ENCODE data around the gene LIPA.

The LIPA gene

DNA sequence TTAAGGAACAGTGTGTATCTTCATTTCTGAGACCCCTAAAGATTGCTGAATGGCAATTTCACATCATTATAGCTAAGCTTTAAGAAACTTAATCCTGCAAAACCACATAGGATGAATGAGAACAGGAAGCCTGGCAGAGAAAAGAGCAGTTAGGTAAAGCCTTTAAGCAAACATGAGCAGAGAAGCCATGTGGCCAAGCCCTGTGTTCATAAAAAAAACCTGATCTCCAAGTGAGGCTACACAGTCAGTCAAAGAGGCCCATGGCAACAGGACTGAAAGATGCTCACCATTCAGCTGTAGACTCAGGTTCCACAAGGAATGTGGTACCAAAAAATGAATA, 9.3 kb downstream of the LIPA start:
- H3K27me3 ChIP-seq (ENCODE audit: control insufficient read depth in 1 of 2, insufficient read depth in 2 of 2, low read length in 2 of 2): no peaks in the 10 kb centered on the region
- peaks cover 9 to 13% of the 10 kb centered on the region in 2 donors for H3K36me3 ChIP-seq (ENCODE audit: control insufficient read depth in 1 of 2, insufficient read depth in 2 of 2, low read length in 2 of 2)
- H3K27ac ChIP-seq (ENCODE audit: low read depth, low read length): no peak overlapping the region
- H3K9me3 ChIP-seq (ENCODE audit: control insufficient read depth in 1 of 2, low read length in 2 of 2): no peaks in the 10 kb centered on the region
- peaks cover 20 to 26% of the 10 kb centered on the region in 2 donors for H3K4me1 ChIP-seq (ENCODE audit: control insufficient read depth in 1 of 2, insufficient read depth in 2 of 2, low read length in 2 of 2)
- H3K4me3 ChIP-seq (ENCODE audit: low read depth in 1 of 2, low read length in 2 of 2): peak overlapping the region in 1 of 2 donors; percentile 3
- H3K9ac ChIP-seq (ENCODE audit: low read depth in 1 of 2, low read length in 2 of 2): no peak overlapping the region

DNA sequence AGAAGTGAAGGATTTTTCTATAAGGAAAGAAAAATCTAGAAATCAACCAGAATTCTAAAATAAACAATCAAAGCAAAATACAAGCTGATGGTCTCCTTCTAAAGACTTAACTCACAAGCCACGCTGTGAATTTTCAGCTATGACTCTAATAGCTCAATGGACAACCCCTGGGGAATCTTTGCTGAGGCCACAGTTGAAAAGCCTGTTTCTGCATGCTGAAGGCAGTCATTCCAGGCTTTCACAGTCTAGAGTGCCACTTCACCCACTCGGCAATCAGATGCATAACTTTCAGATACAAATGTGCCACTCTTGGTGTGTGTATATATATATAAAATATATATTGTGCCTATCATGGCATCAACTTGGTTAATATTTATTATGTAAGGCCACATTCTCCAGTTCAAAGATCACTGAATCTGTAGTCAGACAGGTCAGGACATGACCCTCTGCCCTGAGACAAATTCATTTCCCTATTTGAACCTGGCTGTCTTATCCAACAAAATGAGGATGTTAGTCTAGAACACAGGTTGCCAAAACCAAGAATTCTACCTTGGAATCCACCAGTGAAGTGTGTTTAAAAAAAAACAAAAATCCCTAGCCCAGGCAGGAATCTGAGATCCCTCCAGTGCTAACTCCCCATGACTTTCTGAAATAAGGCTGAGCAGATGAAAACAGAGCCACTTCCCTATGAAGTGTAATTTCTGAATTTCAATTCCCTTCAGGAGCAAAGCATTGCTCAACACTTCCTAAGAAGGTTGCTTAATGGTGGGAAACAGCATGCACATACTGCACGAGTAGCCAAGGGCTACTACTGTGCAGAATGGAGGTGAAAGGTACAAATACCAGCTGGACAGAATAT, 9.9 kb downstream of the LIPA start:
- no peaks in the 10 kb centered on the region for H3K27me3 ChIP-seq (ENCODE audit: control insufficient read depth in 1 of 2, insufficient read depth in 2 of 2, low read length in 2 of 2)
- peaks cover 9 to 13% of the 10 kb centered on the region in 2 donors for H3K36me3 ChIP-seq (ENCODE audit: control insufficient read depth in 1 of 2, insufficient read depth in 2 of 2, low read length in 2 of 2)
- H3K4me1 ChIP-seq (ENCODE audit: control insufficient read depth in 1 of 2, insufficient read depth in 2 of 2, low read length in 2 of 2): peaks cover 20 to 26% of the 10 kb centered on the region in 2 donors
- no peak overlapping the region for H3K9ac ChIP-seq (ENCODE audit: low read depth in 1 of 2, low read length in 2 of 2)
- no peaks in the 10 kb centered on the region for H3K9me3 ChIP-seq (ENCODE audit: control insufficient read depth in 1 of 2, low read length in 2 of 2)
- H3K4me3 ChIP-seq (ENCODE audit: low read depth in 1 of 2, low read length in 2 of 2): peak overlapping the region in 1 of 2 donors; percentile 3
- H3K27ac ChIP-seq (ENCODE audit: low read depth, low read length): no peak overlapping the region

DNA sequence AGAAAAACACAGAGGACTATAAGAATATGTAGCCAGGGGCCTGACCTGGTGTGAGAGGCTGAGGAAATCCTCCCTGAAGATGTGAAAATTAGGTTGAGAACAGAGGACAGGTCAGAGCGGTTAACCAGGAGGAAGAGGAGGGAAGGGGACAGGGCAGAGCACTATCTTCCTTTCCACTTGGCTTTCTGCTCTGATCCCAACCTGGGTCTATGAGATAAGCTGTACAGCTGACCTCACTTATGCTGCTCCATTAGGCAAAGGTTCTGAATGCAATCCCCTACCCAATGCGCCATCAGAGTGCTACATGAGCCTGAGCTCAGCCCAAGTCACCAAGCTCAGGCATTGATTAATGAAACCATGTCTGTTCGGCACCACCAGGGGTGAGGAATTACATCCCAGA, 10.5 kb downstream of the LIPA start:
- Histone ChIP-seq H3K9me3 (ENCODE audit: control insufficient read depth in 1 of 2, low read length in 2 of 2) (no peaks in the 10 kb centered on the region), H3K36me3 (ENCODE audit: control insufficient read depth in 1 of 2, insufficient read depth in 2 of 2, low read length in 2 of 2) (peaks cover 9 to 13% of the 10 kb centered on the region in 2 donors), H3K27ac (ENCODE audit: low read depth, low read length) (no peak overlapping the region), H3K27me3 (ENCODE audit: control insufficient read depth in 1 of 2, insufficient read depth in 2 of 2, low read length in 2 of 2) (no peaks in the 10 kb centered on the region), H3K4me3 (ENCODE audit: low read depth in 1 of 2, low read length in 2 of 2) (no peak overlapping the region), H3K4me1 (ENCODE audit: control insufficient read depth in 1 of 2, insufficient read depth in 2 of 2, low read length in 2 of 2) (peaks cover 20 to 26% of the 10 kb centered on the region in 2 donors), H3K9ac (ENCODE audit: low read depth in 1 of 2, low read length in 2 of 2) (no peak overlapping the region)

DNA sequence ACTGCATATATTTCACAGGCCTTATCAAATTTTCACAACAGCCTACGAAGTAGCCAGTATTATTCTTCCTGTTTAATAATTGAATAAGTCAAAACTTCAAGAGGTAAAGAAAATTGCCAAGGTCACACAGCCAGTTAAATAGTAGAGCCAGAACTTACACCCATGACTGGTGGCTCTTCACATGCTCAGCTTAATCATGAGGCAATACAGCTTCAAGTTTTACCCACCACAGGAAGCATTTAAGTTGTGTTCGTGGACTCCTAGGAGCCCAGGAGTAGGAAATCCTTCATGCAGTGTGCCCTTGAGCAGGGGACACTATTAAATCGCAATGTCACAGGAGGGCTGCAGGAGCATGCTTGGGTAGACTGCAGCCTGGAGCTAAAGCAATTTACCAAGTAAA, 11.1 kb downstream of the LIPA start:
- Histone ChIP-seq H3K27me3 (ENCODE audit: control insufficient read depth in 1 of 2, insufficient read depth in 2 of 2, low read length in 2 of 2) (no peaks in the 10 kb centered on the region), H3K9ac (ENCODE audit: low read depth in 1 of 2, low read length in 2 of 2) (no peak overlapping the region), H3K9me3 (ENCODE audit: control insufficient read depth in 1 of 2, low read length in 2 of 2) (no peaks in the 10 kb centered on the region), H3K4me3 (ENCODE audit: low read depth in 1 of 2, low read length in 2 of 2) (no peak overlapping the region), H3K4me1 (ENCODE audit: control insufficient read depth in 1 of 2, insufficient read depth in 2 of 2, low read length in 2 of 2) (peaks cover 20 to 26% of the 10 kb centered on the region in 2 donors), H3K36me3 (ENCODE audit: control insufficient read depth in 1 of 2, insufficient read depth in 2 of 2, low read length in 2 of 2) (peaks cover 9 to 13% of the 10 kb centered on the region in 2 donors), H3K27ac (ENCODE audit: low read depth, low read length) (no peak overlapping the region)

DNA sequence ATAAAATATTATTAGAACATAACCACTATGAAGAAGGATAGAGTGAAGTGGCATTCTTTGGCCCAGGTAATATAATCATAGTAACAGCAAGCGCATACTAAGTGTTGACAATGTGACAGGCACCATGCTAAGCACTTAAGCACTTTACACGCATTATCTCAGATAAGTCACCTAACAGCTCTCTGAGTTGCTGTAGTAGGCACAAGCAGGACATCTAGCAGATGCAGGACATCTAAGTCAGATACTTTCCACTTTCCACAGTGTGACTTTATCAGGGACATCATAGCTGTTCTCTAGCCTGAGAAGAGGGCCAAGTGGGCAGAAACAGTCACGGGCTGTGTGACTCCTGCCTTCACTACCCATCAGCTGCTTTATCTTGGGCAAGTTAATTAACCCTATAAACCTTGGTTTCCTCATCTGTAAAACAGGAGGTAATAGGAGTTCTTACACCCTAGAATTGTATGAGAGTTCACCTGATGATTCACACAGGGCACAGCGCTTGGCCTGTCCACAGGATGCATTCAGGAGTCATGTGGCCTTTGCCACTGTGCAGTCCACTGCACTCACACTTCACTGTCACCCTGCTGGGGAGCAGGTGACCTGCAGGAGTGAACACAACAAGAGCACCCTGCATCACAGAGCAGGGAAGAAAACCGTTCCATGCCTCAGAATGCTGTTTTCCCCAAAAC, 12.5 kb downstream of the LIPA start:
- Histone ChIP-seq H3K4me1 (ENCODE audit: control insufficient read depth in 1 of 2, insufficient read depth in 2 of 2, low read length in 2 of 2) (peaks cover 20 to 26% of the 10 kb centered on the region in 2 donors), H3K36me3 (ENCODE audit: control insufficient read depth in 1 of 2, insufficient read depth in 2 of 2, low read length in 2 of 2) (peaks cover 16 to 24% of the 10 kb centered on the region in 2 donors), H3K9me3 (ENCODE audit: control insufficient read depth in 1 of 2, low read length in 2 of 2) (no peaks in the 10 kb centered on the region), H3K4me3 (ENCODE audit: low read depth in 1 of 2, low read length in 2 of 2) (no peak overlapping the region), H3K27ac (ENCODE audit: low read depth, low read length) (no peak overlapping the region), H3K9ac (ENCODE audit: low read depth in 1 of 2, low read length in 2 of 2) (no peak overlapping the region), H3K27me3 (ENCODE audit: control insufficient read depth in 1 of 2, insufficient read depth in 2 of 2, low read length in 2 of 2) (no peaks in the 10 kb centered on the region)

DNA sequence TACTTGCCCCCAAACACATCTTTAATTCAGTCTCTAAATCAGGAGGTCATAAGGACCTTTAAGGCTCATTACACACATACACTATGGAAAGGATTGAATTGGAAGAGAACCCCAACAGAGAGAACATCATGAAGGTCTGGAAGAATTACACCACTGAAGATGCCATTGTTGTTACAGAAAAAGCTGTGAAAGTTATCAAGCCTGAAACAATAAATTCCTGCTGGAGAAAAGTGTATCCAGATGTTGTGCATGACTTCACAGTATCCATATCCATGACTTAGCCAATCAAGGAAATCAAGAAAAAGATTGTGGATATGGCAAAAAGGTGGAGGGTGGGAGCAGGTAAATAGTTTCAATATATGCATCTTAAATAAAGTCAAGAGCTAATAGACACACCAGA, 13.7 kb downstream of the LIPA start:
- Histone ChIP-seq H3K4me3 (ENCODE audit: low read depth in 1 of 2, low read length in 2 of 2) (no peak overlapping the region), H3K9me3 (ENCODE audit: control insufficient read depth in 1 of 2, low read length in 2 of 2) (no peaks in the 10 kb centered on the region), H3K36me3 (ENCODE audit: control insufficient read depth in 1 of 2, insufficient read depth in 2 of 2, low read length in 2 of 2) (peaks cover 21 to 35% of the 10 kb centered on the region in 2 donors), H3K27ac (ENCODE audit: low read depth, low read length) (no peak overlapping the region), H3K4me1 (ENCODE audit: control insufficient read depth in 1 of 2, insufficient read depth in 2 of 2, low read length in 2 of 2) (peaks cover 20 to 22% of the 10 kb centered on the region in 2 donors), H3K27me3 (ENCODE audit: control insufficient read depth in 1 of 2, insufficient read depth in 2 of 2, low read length in 2 of 2) (no peaks in the 10 kb centered on the region), H3K9ac (ENCODE audit: low read depth in 1 of 2, low read length in 2 of 2) (no peak overlapping the region)

DNA sequence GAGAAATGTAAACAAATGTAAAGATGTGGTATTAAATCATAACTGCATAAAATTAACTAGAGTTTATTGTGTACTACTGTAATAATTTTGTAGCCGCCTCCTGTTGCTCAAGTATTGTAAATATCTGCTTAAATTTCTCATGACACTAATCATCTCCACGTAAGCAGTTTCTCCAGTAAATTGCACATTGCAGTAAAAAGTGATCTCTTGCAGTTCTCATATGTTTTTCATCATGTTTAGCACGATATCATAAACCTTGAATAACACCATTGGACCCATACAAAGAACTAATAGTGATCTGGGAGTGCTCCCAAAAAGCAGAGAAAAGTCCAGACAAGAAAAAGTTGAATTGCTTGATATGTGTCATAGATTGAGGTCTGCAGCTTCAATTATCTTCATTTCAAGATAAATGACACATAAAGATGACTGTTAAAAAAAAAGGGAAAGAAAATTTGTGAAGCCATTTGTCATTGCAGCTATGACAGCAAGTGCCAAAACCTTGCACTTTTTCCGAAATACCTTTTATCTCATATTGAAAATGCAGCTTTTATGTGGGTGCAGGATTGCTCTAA, 15.3 kb downstream of the LIPA start:
- H3K9ac ChIP-seq (ENCODE audit: low read depth in 1 of 2, low read length in 2 of 2): no peak overlapping the region
- peaks cover 21 to 35% of the 10 kb centered on the region in 2 donors for H3K36me3 ChIP-seq (ENCODE audit: control insufficient read depth in 1 of 2, insufficient read depth in 2 of 2, low read length in 2 of 2)
- H3K27me3 ChIP-seq (ENCODE audit: control insufficient read depth in 1 of 2, insufficient read depth in 2 of 2, low read length in 2 of 2): no peaks in the 10 kb centered on the region
- peaks cover 8% of the 10 kb centered on the region in 2 donors for H3K4me1 ChIP-seq (ENCODE audit: control insufficient read depth in 1 of 2, insufficient read depth in 2 of 2, low read length in 2 of 2)
- H3K27ac ChIP-seq (ENCODE audit: low read depth, low read length): no peak overlapping the region
- H3K4me3 ChIP-seq (ENCODE audit: low read depth in 1 of 2, low read length in 2 of 2): no peak overlapping the region
- H3K9me3 ChIP-seq (ENCODE audit: control insufficient read depth in 1 of 2, low read length in 2 of 2): no peaks in the 10 kb centered on the region

DNA sequence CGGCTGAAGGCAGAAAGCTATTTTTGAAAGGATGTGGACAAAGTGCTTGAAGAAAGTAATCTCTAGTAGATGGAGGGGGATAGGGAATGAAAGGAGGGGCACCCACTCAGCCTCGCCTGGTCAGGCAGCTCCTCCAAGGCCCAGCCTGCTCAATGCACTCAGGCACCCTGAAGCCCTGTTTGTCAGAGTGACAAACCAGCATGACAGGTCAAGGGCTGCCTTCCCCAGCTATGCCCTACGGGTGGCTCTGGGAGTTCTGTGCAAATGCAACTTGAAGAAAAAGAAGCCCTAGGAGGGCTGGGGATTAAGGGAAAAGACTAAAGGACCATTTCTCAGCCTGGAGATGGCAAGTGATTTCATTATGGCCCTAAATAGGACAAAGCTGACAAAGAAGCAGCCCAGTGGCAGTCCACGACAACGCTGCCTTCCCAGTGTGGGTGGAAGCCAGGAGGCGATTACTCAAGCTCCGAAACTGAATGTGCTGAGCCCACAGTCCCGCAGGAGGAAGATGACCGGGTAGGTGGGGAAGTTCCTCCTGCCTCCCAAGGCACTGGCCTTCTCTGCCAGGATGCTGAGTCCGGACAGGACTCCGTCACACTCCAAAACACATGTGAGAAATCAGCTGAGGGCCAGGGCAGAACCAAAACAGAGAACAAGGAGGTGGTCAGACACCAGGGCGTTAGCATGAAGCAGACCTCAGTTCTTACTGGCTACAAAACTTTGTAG, 16.3 kb downstream of the LIPA start:
- Histone ChIP-seq H3K27ac (ENCODE audit: low read depth, low read length) (no peak overlapping the region), H3K9me3 (ENCODE audit: control insufficient read depth in 1 of 2, low read length in 2 of 2) (no peaks in the 10 kb centered on the region), H3K9ac (ENCODE audit: low read depth in 1 of 2, low read length in 2 of 2) (no peak overlapping the region), H3K4me1 (ENCODE audit: control insufficient read depth in 1 of 2, insufficient read depth in 2 of 2, low read length in 2 of 2) (no peaks in the 10 kb centered on the region), H3K27me3 (ENCODE audit: control insufficient read depth in 1 of 2, insufficient read depth in 2 of 2, low read length in 2 of 2) (no peaks in the 10 kb centered on the region), H3K4me3 (ENCODE audit: low read depth in 1 of 2, low read length in 2 of 2) (no peak overlapping the region), H3K36me3 (ENCODE audit: control insufficient read depth in 1 of 2, insufficient read depth in 2 of 2, low read length in 2 of 2) (peaks cover 25 to 32% of the 10 kb centered on the region in 2 donors)

DNA sequence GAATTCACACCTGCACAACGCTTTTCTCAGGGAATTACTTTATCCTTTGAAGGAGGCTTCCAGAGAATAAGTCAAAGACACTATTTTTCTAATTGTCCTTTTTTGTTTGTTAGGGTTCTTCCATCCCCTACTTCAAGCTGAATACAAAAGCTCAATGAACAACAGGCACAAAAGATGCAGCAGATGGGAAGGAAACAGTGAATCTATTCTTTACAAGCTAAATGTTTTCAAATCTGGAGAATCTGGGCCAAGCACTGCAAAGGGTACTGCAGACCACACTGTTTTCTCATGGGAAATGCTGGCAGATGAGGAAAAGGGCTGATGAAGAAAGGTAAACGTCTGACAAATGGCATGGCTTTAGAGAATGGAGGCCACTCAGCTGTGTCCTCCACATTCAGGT, 18.5 kb downstream of the LIPA start:
- Histone ChIP-seq H3K36me3 (ENCODE audit: control insufficient read depth in 1 of 2, insufficient read depth in 2 of 2, low read length in 2 of 2) (peaks cover 18 to 22% of the 10 kb centered on the region in 2 donors), H3K9ac (ENCODE audit: low read depth in 1 of 2, low read length in 2 of 2) (no peak overlapping the region), H3K27me3 (ENCODE audit: control insufficient read depth in 1 of 2, insufficient read depth in 2 of 2, low read length in 2 of 2) (no peaks in the 10 kb centered on the region), H3K4me1 (ENCODE audit: control insufficient read depth in 1 of 2, insufficient read depth in 2 of 2, low read length in 2 of 2) (no peaks in the 10 kb centered on the region), H3K27ac (ENCODE audit: low read depth, low read length) (no peak overlapping the region), H3K4me3 (ENCODE audit: low read depth in 1 of 2, low read length in 2 of 2) (no peak overlapping the region), H3K9me3 (ENCODE audit: control insufficient read depth in 1 of 2, low read length in 2 of 2) (no peaks in the 10 kb centered on the region)

All from duodenal mucosa (tissue), 2 donors.